Upper lobe of left lung (tissue), 6 donors: ENCODE results near the gene PLEKHA8. TPM values are rescaled to one million over a fixed set of nuclear protein-coding genes. Genes with fewer than 3 reads are reported as not detected.

Source experiments
- ATAC-seq, 2 donors: fragments of 200-7000 bp; cut with Tn5 transposase; one replicate each; pipeline ENCODE4 v1.9.1; 2022; ENCODE audit warnings: mild to moderate bottlenecking in 2 of 2, moderate library complexity in 2 of 2; ENCODE audit not compliant: low FRiP score in 2 of 2
- DNase-seq, 2 donors: peaks; one replicate each; pipeline ENCODE4 v3.0.0-alpha.2; 2019 to 2020
- H3K27ac ChIP-seq, 4 donors: fragments of 200-600 bp; sonication (generic); one replicate each; pipeline ENCODE4 v1.5.1; 2016 to 2019
- H3K27me3 ChIP-seq, 4 donors: fragments of 200-600 bp; sonication (generic); one replicate each; pipeline ENCODE4 v1.5.1; 2017 to 2019
- H3K36me3 ChIP-seq, 4 donors: fragments of 200-600 bp; sonication (generic); one replicate each; pipeline ENCODE4 v1.5.1; 2016 to 2019
- H3K4me1 ChIP-seq, 4 donors: fragments of 200-600 bp; sonication (generic); one replicate each; pipeline ENCODE4 v1.5.1; 2018 to 2019
- H3K4me3 ChIP-seq, 4 donors: fragments of 200-600 bp; sonication (generic); one replicate each; pipeline ENCODE4 v1.5.1; 2017 to 2019; ENCODE audit warnings: mild to moderate bottlenecking in 2 of 4, moderate library complexity in 1 of 4
- H3K9me3 ChIP-seq, 4 donors: fragments of 200-600 bp; sonication (generic); one replicate each; pipeline ENCODE4 v1.5.1; 2018 to 2019
- CTCF ChIP-seq, 6 experiments: fragments of 450-650 bp in 4 of 6; fragments of 200-600 bp in 2 of 6; sonication (generic) in 2 of 6; IDR thresholded peaks; one replicate each; pipeline ENCODE4 v1.5.1; 2016 to 2019; ENCODE audit warnings: antibody characterized with exemption in 6 of 6
- EP300 ChIP-seq, 4 donors: sonication (generic); formaldehyde crosslinking; IDR thresholded peaks; one replicate each; pipeline ENCODE4 v1.5.1; 2017; ENCODE audit warnings: antibody characterized with exemption in 4 of 4, control low read depth in 2 of 4
- POLR2A ChIP-seq, 4 donors: fragments of 450-650 bp; IDR thresholded peaks; one replicate each; pipeline ENCODE4 v1.5.1; 2016 to 2017; ENCODE audit warnings: antibody characterized with exemption in 4 of 4, mild to moderate bottlenecking in 2 of 4
- POLR2AphosphoS5 ChIP-seq, 2 donors: sonication (generic); formaldehyde crosslinking; IDR thresholded peaks; one replicate each; pipeline ENCODE4 v1.5.1; 2017; ENCODE audit warnings: antibody characterized with exemption in 2 of 2
- WGBS, 2 donors: methylation state at CpG; one replicate each; pipeline ENCODE4 v1.1.5; 2017 to 2018; 5-methylcytosine and 5-hydroxymethylcytosine counted together
- total RNA-seq, 6 donors: library from RNA; depleted of rRNA in 4 of 6; stranded (reverse); fragments of >200 nt in 4 of 6; gene quantifications; one replicate each; pipeline versions ENCODE4 v1.1.0 to v1.2.1, GENCODE V29; 2016 to 2021
- donor health status: DM: no; HTN: no; CAD: no; lungs with moderate emphysema.
- donor health status: DM: no; HTN: yes; CAD: no; lungs with severe emphysema.

PLEKHA8 gene
- total RNA-seq, 6 donors from 2014 or later = 5.8 to 22.0 (median 10.8) TPM

GRCh38 chr7:30029696-30030095 lies 1.5 kb downstream of the PLEKHA8 start:
- TF ChIP-seq POLR2A (IDR thresholded peaks at IDR 0.05) (no peak), POLR2AphosphoS5 (IDR thresholded peaks at IDR 0.05) (no peak), CTCF (IDR thresholded peaks at IDR 0.05) (no peak), EP300 (IDR thresholded peaks at IDR 0.05) (no peak)
- peak overlapping the region in 3 of 4 donors; percentile 86 to 99 (median 95) for H3K4me3 ChIP-seq
- no peak for ATAC-seq
- no peak overlapping the region for H3K27ac ChIP-seq
- no peaks in the 10 kb centered on the region for H3K27me3 ChIP-seq
- no peaks in the 10 kb centered on the region for H3K36me3 ChIP-seq
- H3K4me1 ChIP-seq = peaks cover 16 to 42% (median 29%) of the 10 kb centered on the region in 4 donors
- no peaks in the 10 kb centered on the region for H3K9me3 ChIP-seq
- WGBS, 2 donors = 25 to 33% methylated on average over 6 of the region's 6 CpGs
- DNase-seq = no peak

- ATAC-seq = no peak
- WGBS, 2 donors = 54 to 58% methylated on average over 4 of the region's 4 CpGs
- peaks cover 12 to 22% (median 17%) of the 10 kb centered on the region in 4 donors for H3K4me1 ChIP-seq
- H3K9me3 ChIP-seq = no peaks in the 10 kb centered on the region
- no peaks in the 10 kb centered on the region for H3K36me3 ChIP-seq
- TF ChIP-seq CTCF (IDR thresholded peaks at IDR 0.05) = no peak
- TF ChIP-seq EP300 (IDR thresholded peaks at IDR 0.05) = no peak
- TF ChIP-seq POLR2AphosphoS5 (IDR thresholded peaks at IDR 0.05) = no peak
- no peak for TF ChIP-seq POLR2A (IDR thresholded peaks at IDR 0.05)
- DNase-seq = no peak
- H3K4me3 ChIP-seq = no peak overlapping the region
- no peaks in the 10 kb centered on the region for H3K27me3 ChIP-seq
- no peak overlapping the region for H3K27ac ChIP-seq
Measured at GRCh38 chr7:30032310-30033125, 4.3 kb downstream of the PLEKHA8 start.

- TF ChIP-seq POLR2A (IDR thresholded peaks at IDR 0.05) (no peak), CTCF (IDR thresholded peaks at IDR 0.05) (no peak), EP300 (IDR thresholded peaks at IDR 0.05) (no peak), POLR2AphosphoS5 (IDR thresholded peaks at IDR 0.05) (no peak)
- H3K36me3 ChIP-seq = no peaks in the 10 kb centered on the region
- H3K27ac ChIP-seq = no peak overlapping the region
- no peaks in the 10 kb centered on the region for H3K27me3 ChIP-seq
- H3K4me1 ChIP-seq = peaks cover 8 to 14% (median 11%) of the 10 kb centered on the region in 4 donors
- H3K4me3 ChIP-seq = no peak overlapping the region
- H3K9me3 ChIP-seq = no peaks in the 10 kb centered on the region
- ATAC-seq (no peak), DNase-seq (no peak)
- 84% methylated on average over 3 of the region's 3 CpGs for WGBS, 2 donors
Measured at GRCh38 chr7:30034501-30034900, 6.3 kb downstream of the PLEKHA8 start.

- 69 to 90% methylated on average over 2 of the region's 2 CpGs for WGBS, 2 donors
- TF ChIP-seq CTCF (IDR thresholded peaks at IDR 0.05) = no peak
- TF ChIP-seq POLR2A (IDR thresholded peaks at IDR 0.05) = no peak
- TF ChIP-seq POLR2AphosphoS5 (IDR thresholded peaks at IDR 0.05) = no peak
- TF ChIP-seq EP300 (IDR thresholded peaks at IDR 0.05) = no peak
- Histone ChIP-seq H3K27me3 (no peaks in the 10 kb centered on the region), H3K9me3 (no peaks in the 10 kb centered on the region), H3K27ac (no peak overlapping the region), H3K4me3 (no peak overlapping the region), H3K36me3 (no peaks in the 10 kb centered on the region), H3K4me1 (peaks cover 0 to 7% (median 3%) of the 10 kb centered on the region in 4 donors)
- ATAC-seq (no peak), DNase-seq (no peak)
Measured at GRCh38 chr7:30036220-30036619, 8.0 kb downstream of the PLEKHA8 start.
